ENCODE data around the gene ATP9B.

DNA sequence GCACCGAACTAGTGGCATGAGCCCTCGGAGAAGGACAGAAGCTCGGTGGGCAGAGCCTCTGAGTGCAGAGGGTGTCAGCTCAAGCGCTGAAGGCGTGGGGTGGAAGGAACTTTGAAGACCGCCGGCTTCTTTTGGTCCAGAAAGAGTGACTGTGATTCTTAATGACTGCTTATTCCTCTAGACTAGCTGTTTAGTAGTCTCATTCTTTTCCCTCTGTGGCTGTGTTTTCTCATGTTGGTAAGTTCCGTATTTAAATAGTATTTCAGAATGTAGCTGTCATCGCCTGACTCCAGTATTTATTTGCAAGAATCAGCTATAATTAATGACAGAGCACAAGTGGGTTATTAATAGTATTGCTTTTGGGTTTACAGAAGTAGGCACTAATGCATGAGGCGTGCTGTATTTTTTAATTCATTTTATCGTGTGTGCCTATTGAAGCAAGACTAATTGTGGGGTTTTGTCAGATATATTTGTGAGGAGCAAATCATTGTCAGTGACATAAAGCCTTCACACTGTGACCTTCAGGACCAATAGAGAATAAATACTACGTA is 245.7 kb downstream of the ATP9B start:
- no peak for TF ChIP-seq EZH2 (IDR thresholded peaks at IDR 0.05; ENCODE audit: insufficient read depth, poor library complexity, severe bottlenecking)
- no peak for TF ChIP-seq EZH2phosphoT487 (IDR thresholded peaks at IDR 0.05; ENCODE audit: insufficient read depth, low read depth)

Data from GM23248 (cell line).